GM23338 (cell line): ENCODE results near the gene ZFP90. TPM values are rescaled to one million over a fixed set of nuclear protein-coding genes. Genes with fewer than 3 reads are reported as not detected.

Experiments used
- polyA plus RNA-seq: library from polyadenylated mRNA; unstranded; fragments of >200 nt; fragmentation: Nextera tagmentation; extraction: Ambion mirVana; gene quantifications from 2 replicates; pipeline ENCODE4 v1.2.1, GENCODE V29; 2016
- small RNA-seq: library from RNA; depleted of rRNA; stranded (forward); fragments of <200 nt; gene quantifications from one replicate; pipeline ENCODE3, GENCODE V24; 2014; ENCODE audit warnings: low replicate concordance
- total RNA-seq: library from RNA; depleted of rRNA; stranded (reverse); fragments of >200 nt; shearing (Covaris generic); gene quantifications from 2 replicates; pipeline ENCODE4 v1.2.3, GENCODE V29; 2014; rRNA removed

Gene ZFP90
- total and polyA plus RNA-seq, 2 experiments from 2014 or later: 12.8 to 14.6 TPM

Small RNA genes within 50 kb of the gene (small RNA-seq; reads per million reads assigned to genes)
- gene RNU4-36P: 0.12 reads per million

Other genes starting within 250 kb of the ZFP90 start
- gene SLC7A6OS, start 228.3 kb upstream of the ZFP90 start, total RNA-seq: 16.4 and 16.5 TPM in 2 replicates
- 13.8 and 17.9 TPM in 2 replicates for gene SLC7A6OS, start 228.3 kb upstream of the ZFP90 start, polyA plus RNA-seq
- 61.9 and 65.3 TPM in 2 replicates for gene PRMT7, start 228.3 kb upstream of the ZFP90 start, total RNA-seq
- gene PRMT7, start 228.3 kb upstream of the ZFP90 start, polyA plus RNA-seq: 20.2 TPM in 2 replicates
- 0.31 and 0.83 TPM in 2 replicates for gene SMPD3, start 90.8 kb upstream of the ZFP90 start, total RNA-seq
- gene SMPD3, start 90.8 kb upstream of the ZFP90 start, polyA plus RNA-seq: 0.57 and 0.68 TPM in 2 replicates
- 197 and 210 TPM in 2 replicates for gene CDH3, start 106.0 kb downstream of the ZFP90 start, total RNA-seq
- gene CDH3, start 106.0 kb downstream of the ZFP90 start, polyA plus RNA-seq: 73.6 and 78.0 TPM in 2 replicates
- gene CDH1, start 198.0 kb downstream of the ZFP90 start, total RNA-seq: 142 TPM in 2 replicates
- 58.1 and 64.1 TPM in 2 replicates for gene CDH1, start 198.0 kb downstream of the ZFP90 start, polyA plus RNA-seq